Measurements from ENCODE around the gene ZNF281. TPM values are rescaled to one million over a fixed set of nuclear protein-coding genes. Genes with fewer than 3 reads are reported as not detected.

The ZNF281 gene
- total RNA-seq, 2 experiments from 2014 or later: 31.0 to 32.9 TPM

Other genes starting within 250 kb of the ZNF281 start
- gene KIF14, start 210.7 kb upstream of the ZNF281 start, total RNA-seq: under 1 TPM; 0.05 to 0.17 TPM

All from CD8-positive, alpha-beta T cell (primary cell).